GM12878 (cell line): Measurements from ENCODE around the gene SIDT2. TPM values are rescaled to one million over a fixed set of nuclear protein-coding genes. Genes with fewer than 3 reads are reported as not detected.

ENCODE experiments used
- ATAC-seq: fragments of 200-7000 bp; cut with Tn5 transposase; 3 replicates; pipeline ENCODE4 v1.9.1; 2020; ENCODE audit warnings: mild to moderate bottlenecking, moderate library complexity
- BruUV-seq: library from RNA; stranded (reverse); fragments of 400-500 nt; replicated peaks from 2 replicates; lab custom pipeline; 2021; lab: Mats Ljungman, UMichigan
- CTCF ChIA-PET: fragments of 300-600 bp; sonication (Branson Sonifier 250); formaldehyde crosslinking; extraction: SDS; loops from one replicate; lab custom pipeline; 2021; ENCODE audit warnings: inconsistent platforms; lab: Yijun Ruan, JAX
- POLR2A ChIA-PET: fragments of 350-600 bp; formaldehyde crosslinking; extraction: SDS; loops from one replicate; lab custom pipeline; 2021; ENCODE audit warnings: inconsistent platforms; lab: Charles Lee
- RAD21 ChIA-PET: fragments of 300-600 bp; sonication (Branson Sonifier 250); formaldehyde crosslinking; loops from one replicate; lab custom pipeline; 2023; ENCODE audit warnings: antibody characterized with exemption; ENCODE audit not compliant: unreplicated experiment; lab: Charles Lee
- SMC1A ChIA-PET: fragments of 300-600 bp; sonication (Branson Sonifier 250); formaldehyde crosslinking; loops from one replicate; lab custom pipeline; 2023; ENCODE audit not compliant: unreplicated experiment, uncharacterized antibody; lab: Charles Lee
- DNase-seq: peaks from one replicate; pipeline ENCODE4 v3.0.0-alpha.2; 2011; ENCODE audit warnings: low read depth, low spot score
- FAIRE-seq: peaks from 3 replicates; lab custom pipeline; 2011; peaks lifted over from hg19 to GRCh38; lab: Jason Lieb, UNC
- H2AFZ ChIP-seq: 2 replicates; pipeline ENCODE4 v1.6.0; 2011; ENCODE audit warnings: low read depth, low read length, control low read depth; ENCODE audit not compliant: control insufficient read depth
- H3K27ac ChIP-seq: 2 replicates; pipeline ENCODE4 v1.5.1; 2011; ENCODE audit warnings: control low read depth; ENCODE audit not compliant: control insufficient read depth, insufficient read depth
- H3K27me3 ChIP-seq, 2 experiments: replicated peaks in 1 of 2; 2 replicates each; pipeline versions ENCODE4 v1.6.0 to v1.6.1; 2011; ENCODE audit warnings: low read length in 1 of 2; ENCODE audit not compliant: control insufficient read depth in 2 of 2, insufficient read depth in 2 of 2
- H3K36me3 ChIP-seq, 2 experiments: 2 replicates each; pipeline ENCODE4 v1.5.1; 2011; ENCODE audit warnings: low read length in 1 of 2; ENCODE audit not compliant: control insufficient read depth in 2 of 2, insufficient read depth in 2 of 2
- H3K4me1 ChIP-seq: 2 replicates; pipeline ENCODE4 v1.6.1; 2011; ENCODE audit warnings: mild to moderate bottlenecking, low read length, moderate library complexity, mixed read lengths; ENCODE audit not compliant: control insufficient read depth, insufficient read depth
- H3K4me2 ChIP-seq: 2 replicates; pipeline ENCODE4 v1.6.0; 2011; ENCODE audit warnings: control low read depth; ENCODE audit not compliant: control insufficient read depth, insufficient read depth
- H3K4me3 ChIP-seq: fragments of 200-600 bp; sonication (generic); 2 replicates; pipeline ENCODE4 v1.5.1; 2016
- H3K79me2 ChIP-seq: 2 replicates; pipeline ENCODE4 v1.6.0; 2011; ENCODE audit warnings: low read length; ENCODE audit not compliant: control insufficient read depth, insufficient read depth
- H3K9ac ChIP-seq: 2 replicates; pipeline ENCODE4 v1.8.0; 2011; ENCODE audit warnings: low read length, control low read depth, mixed read lengths; ENCODE audit not compliant: control insufficient read depth, insufficient read depth
- H3K9me3 ChIP-seq: replicated peaks from 3 replicates; pipeline ENCODE4 v1.5.1; 2011; ENCODE audit warnings: mild to moderate bottlenecking, low read length; ENCODE audit not compliant: control insufficient read depth, insufficient read depth
- H4K20me1 ChIP-seq: 2 replicates; pipeline ENCODE4 v1.6.0; 2011; ENCODE audit not compliant: control insufficient read depth, insufficient read depth
- CHD2 ChIP-seq: IDR thresholded peaks from 2 replicates; pipeline ENCODE4 v1.6.1; 2011; ENCODE audit warnings: low read depth, low read length, improper control_type of control experiment, borderline replicate concordance
- HDAC2 ChIP-seq: fragments of 200-600 bp; sonication (generic); IDR thresholded peaks from 2 replicates; pipeline ENCODE4 v1.6.1; 2017
- KAT2A ChIP-seq: conservative IDR thresholded peaks from 2 replicates; pipeline ENCODE4 v1.6.1; 2011; ENCODE audit warnings: low read depth, low read length; ENCODE audit not compliant: control insufficient read depth
- MEF2B ChIP-seq: fragments of 450-650 bp; IDR thresholded peaks from 2 replicates; pipeline ENCODE4 v1.6.1; 2018; ENCODE audit warnings: mild to moderate bottlenecking, moderate library complexity; ENCODE audit not compliant: partially characterized antibody, poor library complexity, severe bottlenecking
- NR2C2 ChIP-seq: IDR thresholded peaks from 2 replicates; pipeline ENCODE4 v1.6.1; 2011; ENCODE audit warnings: borderline replicate concordance, low read depth; ENCODE audit not compliant: control insufficient read depth, insufficient read length
- NR2F1 ChIP-seq: fragments of 450-650 bp; conservative IDR thresholded peaks from 2 replicates; pipeline ENCODE4 v1.6.1; 2017; ENCODE audit warnings: mild to moderate bottlenecking
- POLR2AphosphoS2 ChIP-seq: IDR thresholded peaks from 2 replicates; pipeline ENCODE4 v1.6.1; 2011; ENCODE audit warnings: low read depth, mild to moderate bottlenecking, low read length, improper control_type of control experiment, moderate library complexity
- RAD51 ChIP-seq: fragments of 450-650 bp; IDR thresholded peaks from 2 replicates; pipeline ENCODE4 v1.6.1; 2016; ENCODE audit warnings: moderate library complexity, mild to moderate bottlenecking, inconsistent platforms
- SREBF2 ChIP-seq: IDR thresholded peaks from 2 replicates; pipeline ENCODE4 v1.6.1; 2012; ENCODE audit warnings: mild to moderate bottlenecking, low read length
- WGBS: methylation state at CpG from one replicate; pipeline ENCODE4 v1.1.6; 2016; ENCODE audit warnings: low lambda C conversion rate; ENCODE audit not compliant: insufficient replicate concordance, insufficient coverage; ENCODE audit errors: missing lambda C conversion rate; 5-methylcytosine and 5-hydroxymethylcytosine counted together
- in situ Hi-C: fragments of 300-500 bp; cut with MboI; formaldehyde crosslinking; loops from 9 replicates; pipeline ENCODE4 v1.14.3; 2018; ENCODE audit warnings: mixed read lengths
- intact Hi-C: fragments of 100-400 bp; cut with micrococcal nuclease; formaldehyde crosslinking; loops from one replicate; pipeline ENCODE4 v1.14.2; 2022; ENCODE audit not compliant: unreplicated experiment
- polyA plus RNA-seq, 11 experiments: library from polyadenylated mRNA; depleted of rRNA in 4 of 11; unstranded in 6 of 11; stranded (reverse) in 5 of 11; fragments of >200 nt; fragmentation: Nextera tagmentation in 4 of 11; fragmentation: Illumina TruSeq in 1 of 11; extraction: Ambion mirVana in 4 of 11; extraction: Trizol in 1 of 11; gene quantifications; 1 replicate in 1 of 11; 2 replicates in 10 of 11; pipeline versions ENCODE4 v1.2.1 to v1.2.3, GENCODE V29; 2011 to 2016; ENCODE audit warnings: inconsistent platforms in 2 of 11, missing spikeins in 2 of 11, low read depth in 1 of 11
- total RNA-seq, 4 experiments: library from RNA; depleted of rRNA in 3 of 4; stranded (reverse); fragments of >200 nt in 3 of 4; fragmentation: Illumina TruSeq in 1 of 4; extraction: Trizol in 1 of 4; gene quantifications; 2 replicates each; pipeline versions ENCODE4 v1.2.1 to v1.2.3, GENCODE V29; 2013 to 2021
- TF ChIP-seq, protein P1 (sequence below): fragments of 450-650 bp; IDR thresholded peaks from 2 replicates; pipeline ENCODE4 v1.6.1; 2017; ENCODE audit warnings: mild to moderate bottlenecking, moderate library complexity
- TF ChIP-seq, protein P2 (sequence below): IDR thresholded peaks from 2 replicates; pipeline ENCODE4 v1.6.1; 2011; ENCODE audit warnings: low read depth, mild to moderate bottlenecking, low read length, moderate library complexity, borderline replicate concordance; ENCODE audit errors: extremely low read depth
- TF ChIP-seq, protein P3 (sequence below): fragments of 450-650 bp; IDR thresholded peaks from 2 replicates; pipeline ENCODE4 v1.6.1; 2017; ENCODE audit warnings: antibody characterized with exemption, mild to moderate bottlenecking, moderate library complexity
- TF ChIP-seq, protein P4 (sequence below): fragments of 450-650 bp; IDR thresholded peaks from 2 replicates; pipeline ENCODE4 v1.6.1; 2016; ENCODE audit warnings: mild to moderate bottlenecking

SIDT2 gene
- total and polyA plus RNA-seq, 10 of the 15 experiments (the other 5 are each of a cell fraction or from before 2014, with no cell fraction given) = 4.9 to 23.9 (median 10.3) TPM

DNA sequence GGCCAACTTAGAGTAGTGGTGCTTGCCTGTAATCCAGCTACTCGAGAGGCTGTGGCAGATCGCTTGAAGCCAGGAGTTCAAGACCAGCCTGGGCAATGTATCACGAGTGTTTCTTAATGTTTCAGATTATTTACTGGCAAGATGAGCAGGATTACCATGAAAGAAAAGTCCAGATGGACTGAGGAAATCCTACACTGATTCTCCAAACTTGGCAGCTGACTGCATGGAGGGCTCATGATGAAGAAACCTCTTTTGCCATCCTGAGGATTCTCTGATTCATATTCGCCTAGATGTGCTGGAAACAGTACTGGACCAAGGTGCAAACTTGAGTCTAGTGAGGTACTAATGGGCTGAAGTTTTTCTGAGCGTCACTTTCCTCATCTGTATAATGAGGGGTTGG lies 2.8 kb upstream of the SIDT2 start (continued):
- TF ChIP-seq, protein P1, sequence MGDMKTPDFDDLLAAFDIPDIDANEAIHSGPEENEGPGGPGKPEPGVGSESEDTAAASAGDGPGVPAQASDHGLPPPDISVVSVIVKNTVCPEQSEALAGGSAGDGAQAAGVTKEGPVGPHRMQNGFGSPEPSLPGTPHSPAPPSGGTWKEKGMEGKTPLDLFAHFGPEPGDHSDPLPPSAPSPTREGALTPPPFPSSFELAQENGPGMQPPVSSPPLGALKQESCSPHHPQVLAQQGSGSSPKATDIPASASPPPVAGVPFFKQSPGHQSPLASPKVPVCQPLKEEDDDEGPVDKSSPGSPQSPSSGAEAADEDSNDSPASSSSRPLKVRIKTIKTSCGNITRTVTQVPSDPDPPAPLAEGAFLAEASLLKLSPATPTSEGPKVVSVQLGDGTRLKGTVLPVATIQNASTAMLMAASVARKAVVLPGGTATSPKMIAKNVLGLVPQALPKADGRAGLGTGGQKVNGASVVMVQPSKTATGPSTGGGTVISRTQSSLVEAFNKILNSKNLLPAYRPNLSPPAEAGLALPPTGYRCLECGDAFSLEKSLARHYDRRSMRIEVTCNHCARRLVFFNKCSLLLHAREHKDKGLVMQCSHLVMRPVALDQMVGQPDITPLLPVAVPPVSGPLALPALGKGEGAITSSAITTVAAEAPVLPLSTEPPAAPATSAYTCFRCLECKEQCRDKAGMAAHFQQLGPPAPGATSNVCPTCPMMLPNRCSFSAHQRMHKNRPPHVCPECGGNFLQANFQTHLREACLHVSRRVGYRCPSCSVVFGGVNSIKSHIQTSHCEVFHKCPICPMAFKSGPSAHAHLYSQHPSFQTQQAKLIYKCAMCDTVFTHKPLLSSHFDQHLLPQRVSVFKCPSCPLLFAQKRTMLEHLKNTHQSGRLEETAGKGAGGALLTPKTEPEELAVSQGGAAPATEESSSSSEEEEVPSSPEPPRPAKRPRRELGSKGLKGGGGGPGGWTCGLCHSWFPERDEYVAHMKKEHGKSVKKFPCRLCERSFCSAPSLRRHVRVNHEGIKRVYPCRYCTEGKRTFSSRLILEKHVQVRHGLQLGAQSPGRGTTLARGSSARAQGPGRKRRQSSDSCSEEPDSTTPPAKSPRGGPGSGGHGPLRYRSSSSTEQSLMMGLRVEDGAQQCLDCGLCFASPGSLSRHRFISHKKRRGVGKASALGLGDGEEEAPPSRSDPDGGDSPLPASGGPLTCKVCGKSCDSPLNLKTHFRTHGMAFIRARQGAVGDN = no peak
- TF ChIP-seq POLR2AphosphoS2 (no peak), KAT2A (no peak), NR2F1 (no peak)

DNA sequence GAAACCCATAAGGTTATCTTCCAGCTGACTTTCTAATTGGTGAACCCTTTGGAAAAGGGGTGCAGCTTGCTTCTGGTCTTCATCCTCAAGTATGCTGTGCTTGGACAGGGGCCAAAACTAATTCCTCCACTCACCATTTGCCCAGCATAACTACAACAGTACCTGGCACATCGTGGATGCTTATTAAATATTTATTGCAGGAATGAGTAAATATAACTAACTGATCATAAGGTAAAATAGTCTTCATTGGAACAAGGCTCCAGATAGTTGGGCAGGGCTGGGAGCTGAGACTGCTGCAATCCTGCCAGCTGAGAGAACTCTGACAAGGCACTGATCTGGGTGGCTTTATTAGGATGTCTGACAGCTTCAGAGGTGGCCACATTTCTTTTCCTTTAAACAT lies 2.4 kb upstream of the SIDT2 start:
- in situ Hi-C loops (no loop called here), intact Hi-C loops (no loop called here)
- SMC1A ChIA-PET = interaction anchor here (1.0 to 6.9 kb wide), 3 partner anchors 9 to 30 kb away, joined by 3 to 67 read pairs (median 4); partner anchors contain the start of gene PAFAH1B2
- CTCF ChIA-PET = interaction anchor here (10.3 kb wide), 1 partner anchor 50 kb away, joined by 422 read pairs; the partner anchor contains the start of genes PCSK7 and RNF214
- H3K9me3 ChIP-seq = no peaks in the 10 kb centered on the region
- H3K36me3 ChIP-seq = no peaks in the 10 kb centered on the region; a peak in 1 of 4 replicates
- RAD21 ChIA-PET = no interaction called here
- H3K27me3 ChIP-seq = no peaks in the 10 kb centered on the region
- H3K79me2 ChIP-seq = peaks cover 8% of the 10 kb centered on the region
- no peak for ATAC-seq
- 88% methylated on average over 1 of the region's 1 CpG for WGBS
- H3K4me2 ChIP-seq = no peak overlapping the region
- no peak for DNase-seq
- H2AFZ ChIP-seq = no peak overlapping the region
- no TSS peak for BruUV-seq
- no peak for FAIRE-seq
- H3K4me1 ChIP-seq = peaks cover 12% of the 10 kb centered on the region
- H4K20me1 ChIP-seq = no peaks in the 10 kb centered on the region
- POLR2A ChIA-PET = no interaction called here
- no peak overlapping the region for H3K9ac ChIP-seq
- H3K27ac ChIP-seq = no peak overlapping the region
- H3K4me3 ChIP-seq = no peak overlapping the region
- TF ChIP-seq, protein P2, sequence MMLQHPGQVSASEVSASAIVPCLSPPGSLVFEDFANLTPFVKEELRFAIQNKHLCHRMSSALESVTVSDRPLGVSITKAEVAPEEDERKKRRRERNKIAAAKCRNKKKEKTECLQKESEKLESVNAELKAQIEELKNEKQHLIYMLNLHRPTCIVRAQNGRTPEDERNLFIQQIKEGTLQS = no peak
- TF ChIP-seq RAD51 = no peak
- no peak for TF ChIP-seq MEF2B
- no peak for TF ChIP-seq NR2C2
- TF ChIP-seq, protein P3, sequence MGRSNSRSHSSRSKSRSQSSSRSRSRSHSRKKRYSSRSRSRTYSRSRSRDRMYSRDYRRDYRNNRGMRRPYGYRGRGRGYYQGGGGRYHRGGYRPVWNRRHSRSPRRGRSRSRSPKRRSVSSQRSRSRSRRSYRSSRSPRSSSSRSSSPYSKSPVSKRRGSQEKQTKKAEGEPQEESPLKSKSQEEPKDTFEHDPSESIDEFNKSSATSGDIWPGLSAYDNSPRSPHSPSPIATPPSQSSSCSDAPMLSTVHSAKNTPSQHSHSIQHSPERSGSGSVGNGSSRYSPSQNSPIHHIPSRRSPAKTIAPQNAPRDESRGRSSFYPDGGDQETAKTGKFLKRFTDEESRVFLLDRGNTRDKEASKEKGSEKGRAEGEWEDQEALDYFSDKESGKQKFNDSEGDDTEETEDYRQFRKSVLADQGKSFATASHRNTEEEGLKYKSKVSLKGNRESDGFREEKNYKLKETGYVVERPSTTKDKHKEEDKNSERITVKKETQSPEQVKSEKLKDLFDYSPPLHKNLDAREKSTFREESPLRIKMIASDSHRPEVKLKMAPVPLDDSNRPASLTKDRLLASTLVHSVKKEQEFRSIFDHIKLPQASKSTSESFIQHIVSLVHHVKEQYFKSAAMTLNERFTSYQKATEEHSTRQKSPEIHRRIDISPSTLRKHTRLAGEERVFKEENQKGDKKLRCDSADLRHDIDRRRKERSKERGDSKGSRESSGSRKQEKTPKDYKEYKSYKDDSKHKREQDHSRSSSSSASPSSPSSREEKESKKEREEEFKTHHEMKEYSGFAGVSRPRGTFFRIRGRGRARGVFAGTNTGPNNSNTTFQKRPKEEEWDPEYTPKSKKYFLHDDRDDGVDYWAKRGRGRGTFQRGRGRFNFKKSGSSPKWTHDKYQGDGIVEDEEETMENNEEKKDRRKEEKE = no peak
- no peak for TF ChIP-seq CHD2
- TF ChIP-seq, protein P4, sequence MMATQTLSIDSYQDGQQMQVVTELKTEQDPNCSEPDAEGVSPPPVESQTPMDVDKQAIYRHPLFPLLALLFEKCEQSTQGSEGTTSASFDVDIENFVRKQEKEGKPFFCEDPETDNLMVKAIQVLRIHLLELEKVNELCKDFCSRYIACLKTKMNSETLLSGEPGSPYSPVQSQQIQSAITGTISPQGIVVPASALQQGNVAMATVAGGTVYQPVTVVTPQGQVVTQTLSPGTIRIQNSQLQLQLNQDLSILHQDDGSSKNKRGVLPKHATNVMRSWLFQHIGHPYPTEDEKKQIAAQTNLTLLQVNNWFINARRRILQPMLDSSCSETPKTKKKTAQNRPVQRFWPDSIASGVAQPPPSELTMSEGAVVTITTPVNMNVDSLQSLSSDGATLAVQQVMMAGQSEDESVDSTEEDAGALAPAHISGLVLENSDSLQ = no peak
- TF ChIP-seq HDAC2 = no peak
- no peak for TF ChIP-seq SREBF2
